Measurements from ENCODE around the gene COBL. TPM values are rescaled to one million over a fixed set of nuclear protein-coding genes. Genes with fewer than 3 reads are reported as not detected.

The COBL gene
- polyA plus RNA-seq, 3 donors = not detected

DNA sequence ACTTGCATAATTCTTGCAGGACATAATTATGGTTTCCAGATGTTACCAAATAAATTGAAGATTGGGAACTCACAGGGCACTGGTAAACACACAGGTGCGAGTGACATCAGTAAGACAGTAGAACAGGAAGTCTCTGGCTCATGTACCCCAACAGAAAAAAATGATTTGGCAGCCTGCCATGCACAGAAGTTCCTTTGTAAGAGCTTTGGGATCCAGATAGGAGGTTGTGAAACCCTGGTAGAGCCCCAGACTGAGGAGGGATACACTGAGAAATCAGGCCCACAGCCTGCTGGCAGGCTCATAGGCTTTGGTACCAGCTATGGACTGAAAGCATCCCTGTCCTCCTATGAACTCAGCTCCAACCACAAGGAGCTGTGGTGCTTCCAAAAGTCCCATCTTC, 118.0 kb downstream of the COBL start:
- Mint-ChIP-seq H3K36me3 (no peaks in the 10 kb centered on the region), H3K27me3 (ENCODE audit: low read depth in 3 of 3) (peaks cover 0 to 3% (median 1%) of the 10 kb centered on the region in 3 donors), H3K4me1 (no peaks in the 10 kb centered on the region), H3K4me3 (no peak overlapping the region), H3K27ac (no peak overlapping the region), H3K9me3 (peaks cover 3 to 12% (median 8%) of the 10 kb centered on the region in 7 donors)
- no peak for DNase-seq
- Histone ChIP-seq H3K4me2 (replicated peaks; ENCODE audit: extremely low read depth, low read length, poor library complexity, severe bottlenecking) (no peak overlapping the region), H3K9me3 (replicated peaks in 1 of 2; ENCODE audit: control insufficient read depth in 1 of 2, insufficient read depth in 1 of 2, low read length in 2 of 2) (peaks cover 0 to 5% of the 10 kb centered on the region in 2 donors), H3K79me2 (ENCODE audit: insufficient read depth, low read length) (no peaks in the 10 kb centered on the region), H4K20me1 (ENCODE audit: insufficient read depth, low read length) (no peaks in the 10 kb centered on the region), H3K4me1 (ENCODE audit: control insufficient read depth in 1 of 2, insufficient read depth in 2 of 2, low read length in 2 of 2) (no peaks in the 10 kb centered on the region), H3K27ac (ENCODE audit: low read depth in 1 of 2, low read length in 2 of 2) (no peak overlapping the region), H3K9ac (ENCODE audit: insufficient read depth, low read length, poor library complexity, severe bottlenecking) (no peak overlapping the region), H2AFZ (ENCODE audit: insufficient read depth, low read depth, low read length, poor library complexity, severe bottlenecking) (no peak overlapping the region), H3K36me3 (replicated peaks in 1 of 2; ENCODE audit: control insufficient read depth in 1 of 2, insufficient read depth in 2 of 2, low read length in 2 of 2) (no peaks in the 10 kb centered on the region), H3K27me3 (ENCODE audit: control insufficient read depth in 2 of 2, insufficient read depth in 2 of 2, low read length in 2 of 2) (no peaks in the 10 kb centered on the region), H3K4me3 (replicated peaks in 1 of 3; ENCODE audit: low read depth in 2 of 3, low read length in 3 of 3) (no peak overlapping the region)
- intact Hi-C loops (cut with micrococcal nuclease) = no loop called here
- TF ChIP-seq CTCF (IDR thresholded peaks at IDR 0.05) = no peak
- WGBS (ENCODE audit: insufficient coverage) = 0% methylated on average over 1 of the region's 1 CpG

GRCh38 chr7:51190969-51191368, 125.6 kb downstream of the COBL start:
- WGBS (ENCODE audit: insufficient coverage) = no CpG with 5 or more reads among the region's 5 CpGs
- Histone ChIP-seq H3K9ac (ENCODE audit: insufficient read depth, low read length, poor library complexity, severe bottlenecking) (no peak overlapping the region), H3K4me1 (ENCODE audit: control insufficient read depth in 1 of 2, insufficient read depth in 2 of 2, low read length in 2 of 2) (no peaks in the 10 kb centered on the region), H3K27me3 (ENCODE audit: control insufficient read depth in 2 of 2, insufficient read depth in 2 of 2, low read length in 2 of 2) (no peaks in the 10 kb centered on the region), H3K79me2 (ENCODE audit: insufficient read depth, low read length) (no peaks in the 10 kb centered on the region), H3K9me3 (replicated peaks in 1 of 2; ENCODE audit: control insufficient read depth in 1 of 2, insufficient read depth in 1 of 2, low read length in 2 of 2) (no peaks in the 10 kb centered on the region), H2AFZ (ENCODE audit: insufficient read depth, low read depth, low read length, poor library complexity, severe bottlenecking) (no peak overlapping the region), H3K36me3 (replicated peaks in 1 of 2; ENCODE audit: control insufficient read depth in 1 of 2, insufficient read depth in 2 of 2, low read length in 2 of 2) (no peaks in the 10 kb centered on the region), H3K4me2 (replicated peaks; ENCODE audit: extremely low read depth, low read length, poor library complexity, severe bottlenecking) (no peak overlapping the region), H3K27ac (ENCODE audit: low read depth in 1 of 2, low read length in 2 of 2) (no peak overlapping the region), H3K4me3 (replicated peaks in 1 of 3; ENCODE audit: low read depth in 2 of 3, low read length in 3 of 3) (no peak overlapping the region), H4K20me1 (ENCODE audit: insufficient read depth, low read length) (no peaks in the 10 kb centered on the region)
- no peak overlapping the region for H3K27ac Mint-ChIP-seq
- no peaks in the 10 kb centered on the region for H3K9me3 Mint-ChIP-seq
- no peak for TF ChIP-seq CTCF (IDR thresholded peaks at IDR 0.05)
- no peak for DNase-seq
- H3K4me3 Mint-ChIP-seq = no peak overlapping the region
- no peaks in the 10 kb centered on the region for H3K27me3 Mint-ChIP-seq (ENCODE audit: low read depth in 3 of 3)
- no peaks in the 10 kb centered on the region for H3K36me3 Mint-ChIP-seq
- no peaks in the 10 kb centered on the region for H3K4me1 Mint-ChIP-seq
- intact Hi-C loops (cut with micrococcal nuclease) = no loop called here

Measured in CD14-positive monocyte (primary cell).